ENCODE data around the gene ASPDH. TPM values are rescaled to one million over a fixed set of nuclear protein-coding genes. Genes with fewer than 3 reads are reported as not detected.

ASPDH gene
- total RNA-seq, 2 experiments from 2014 or later, result not detected

GRCh38 chr19:50477751-50478515 is 35.8 kb downstream of the ASPDH start:
- Histone ChIP-seq H3K27ac (ENCODE audit: low read depth in 1 of 2, low read length in 2 of 2) (no peak overlapping the region), H3K9me3 (ENCODE audit: control insufficient read depth in 1 of 2, insufficient read depth in 1 of 2, low read length in 2 of 2) (peaks cover 0 to 6% of the 10 kb centered on the region in 2 experiments), H3K4me1 (ENCODE audit: insufficient read depth, low read length) (peaks cover 43% of the 10 kb centered on the region), H3K36me3 (ENCODE audit: insufficient read depth, low read length) (peaks cover 45% of the 10 kb centered on the region), H3K27me3 (ENCODE audit: control insufficient read depth in 1 of 2, insufficient read depth in 2 of 2, low read length in 2 of 2) (no peaks in the 10 kb centered on the region), H3K4me3 (ENCODE audit: low read length) (peak overlapping the region; percentile 79)
- Mint-ChIP-seq H3K9me3 (no peaks in the 10 kb centered on the region), H3K27me3 (no peaks in the 10 kb centered on the region), H3K4me3 (peak overlapping the region; percentile 95), H3K4me1 (ENCODE audit: low read depth) (peaks cover 22% of the 10 kb centered on the region), H3K27ac (peak overlapping the region; percentile 95), H3K36me3 (ENCODE audit: low read depth) (peaks cover 52% of the 10 kb centered on the region)
- TF ChIP-seq, protein P1, sequence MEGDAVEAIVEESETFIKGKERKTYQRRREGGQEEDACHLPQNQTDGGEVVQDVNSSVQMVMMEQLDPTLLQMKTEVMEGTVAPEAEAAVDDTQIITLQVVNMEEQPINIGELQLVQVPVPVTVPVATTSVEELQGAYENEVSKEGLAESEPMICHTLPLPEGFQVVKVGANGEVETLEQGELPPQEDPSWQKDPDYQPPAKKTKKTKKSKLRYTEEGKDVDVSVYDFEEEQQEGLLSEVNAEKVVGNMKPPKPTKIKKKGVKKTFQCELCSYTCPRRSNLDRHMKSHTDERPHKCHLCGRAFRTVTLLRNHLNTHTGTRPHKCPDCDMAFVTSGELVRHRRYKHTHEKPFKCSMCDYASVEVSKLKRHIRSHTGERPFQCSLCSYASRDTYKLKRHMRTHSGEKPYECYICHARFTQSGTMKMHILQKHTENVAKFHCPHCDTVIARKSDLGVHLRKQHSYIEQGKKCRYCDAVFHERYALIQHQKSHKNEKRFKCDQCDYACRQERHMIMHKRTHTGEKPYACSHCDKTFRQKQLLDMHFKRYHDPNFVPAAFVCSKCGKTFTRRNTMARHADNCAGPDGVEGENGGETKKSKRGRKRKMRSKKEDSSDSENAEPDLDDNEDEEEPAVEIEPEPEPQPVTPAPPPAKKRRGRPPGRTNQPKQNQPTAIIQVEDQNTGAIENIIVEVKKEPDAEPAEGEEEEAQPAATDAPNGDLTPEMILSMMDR (IDR thresholded peaks at IDR 0.05), result no peak
- no peak for ATAC-seq (ENCODE audit: poor library complexity)
- POLR2A ChIA-PET, result no interaction called here
- no peak for DNase-seq
- CTCF ChIA-PET, result no interaction called here
- intact Hi-C loops (cut with DNase I, micrococcal nuclease), result loop anchor here in 1 of 2 experiments (2.0 to 5.0 kb wide), 2 partner anchors 45 to 111 kb away; partner anchors contain the start of genes MYBPC2 and NAPSA

- H3K36me3 ChIP-seq (ENCODE audit: insufficient read depth, low read length), result peaks cover 39% of the 10 kb centered on the region
- POLR2A ChIA-PET, result interaction anchor here (0.6 to 1.1 kb wide), 3 partner anchors 98 to 120 kb away, joined by 3 to 12 read pairs (median 3); partner anchors contain the start of gene NR1H2
- peaks cover 22% of the 10 kb centered on the region for H3K4me1 Mint-ChIP-seq (ENCODE audit: low read depth)
Measured at GRCh38 chr19:50476907-50477238, 36.8 kb downstream of the ASPDH start.

DNA sequence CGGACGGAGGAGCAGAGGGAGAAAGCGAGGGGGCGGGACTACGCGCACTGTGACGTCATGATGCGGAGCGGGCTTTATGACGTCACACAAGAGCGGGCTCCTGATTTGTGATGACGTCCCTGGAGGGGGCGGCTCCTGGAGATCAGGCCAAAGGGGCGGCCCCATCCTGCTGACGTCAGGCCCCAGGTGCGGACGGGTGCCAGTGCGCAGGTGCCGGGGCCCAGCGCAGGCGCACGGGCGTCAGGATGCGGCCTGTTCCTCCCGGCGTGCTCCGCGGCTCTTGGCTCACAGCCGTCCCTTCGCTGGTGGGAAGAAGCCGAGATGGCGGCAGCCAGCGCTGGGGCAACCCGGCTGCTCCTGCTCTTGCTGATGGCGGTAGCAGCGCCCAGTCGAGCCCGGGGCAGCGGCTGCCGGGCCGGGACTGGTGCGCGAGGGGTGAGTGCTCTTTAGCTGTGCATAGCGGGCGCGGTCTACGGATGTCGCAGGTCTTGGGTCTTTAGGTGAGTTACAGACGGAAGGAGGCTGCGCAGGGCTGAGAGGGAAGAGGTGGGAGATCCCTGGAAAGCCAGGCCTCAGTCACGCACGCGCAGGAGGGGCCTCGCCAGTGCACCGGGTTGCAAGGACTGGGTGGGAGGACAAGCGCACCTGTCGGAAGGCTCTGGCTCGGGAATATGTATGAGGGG is 37.3 kb downstream of the ASPDH start, which contains the start of the genes EMC10 and GARIN5A:
Gene EMC10, plus strand, starts transcription at position 284 of the 683 bp plus-strand sequence. Its CDS starts 38 bp downstream, at position 322.
Gene GARIN5A, minus strand, starts transcription at position 625 of the 683 bp plus-strand sequence. Its CDS starts 460 bp downstream, at position 165.
- POLR2A ChIA-PET, result interaction anchor here (0.9 to 1.1 kb wide), 3 partner anchors 100 to 119 kb away, joined by 3 to 12 read pairs (median 4); partner anchors contain the start of gene NR1H2
- Mint-ChIP-seq H3K4me1 (ENCODE audit: low read depth) (peaks cover 22% of the 10 kb centered on the region), H3K4me3 (peak within 1 kb of the TSS; percentile 95), H3K27ac (peak within 1 kb of the TSS; percentile 95), H3K36me3 (ENCODE audit: low read depth) (peaks cover 44% of the 10 kb centered on the region), H3K27me3 (no peaks in the 10 kb centered on the region), H3K9me3 (no peaks in the 10 kb centered on the region)
- CTCF ChIA-PET, result no interaction called here
- peak; percentile 81 to 98 (median 92) for DNase-seq
- Histone ChIP-seq H3K36me3 (ENCODE audit: insufficient read depth, low read length) (peaks cover 34% of the 10 kb centered on the region), H3K4me1 (ENCODE audit: insufficient read depth, low read length) (peaks cover 43% of the 10 kb centered on the region), H3K9me3 (ENCODE audit: control insufficient read depth in 1 of 2, insufficient read depth in 1 of 2, low read length in 2 of 2) (peaks cover 0 to 6% of the 10 kb centered on the region in 2 experiments), H3K4me3 (ENCODE audit: low read length) (peak within 1 kb of the TSS; percentile 79), H3K27me3 (ENCODE audit: control insufficient read depth in 1 of 2, insufficient read depth in 2 of 2, low read length in 2 of 2) (no peaks in the 10 kb centered on the region), H3K27ac (ENCODE audit: low read depth in 1 of 2, low read length in 2 of 2) (peak within 1 kb of the TSS; percentile 73 to 82)
- intact Hi-C loops (cut with DNase I, micrococcal nuclease), result loop anchor here (1.0 to 5.0 kb wide), 3 partner anchors 35 to 109 kb away; partner anchors contain the start of genes JOSD2 (in 2 of the 2), MYBPC2 (in 1 of the 2) and NAPSA (in 1 of the 2)
- peak; percentile 95 for ATAC-seq (ENCODE audit: poor library complexity)
- TF ChIP-seq, protein P1 (IDR thresholded peaks at IDR 0.05), result no peak

More at GRCh38 chr19:50476907-50477238, 36.8 kb downstream of the ASPDH start:
- H3K9me3 ChIP-seq (ENCODE audit: control insufficient read depth in 1 of 2, insufficient read depth in 1 of 2, low read length in 2 of 2), result peaks cover 0 to 6% of the 10 kb centered on the region in 2 experiments
- CTCF ChIA-PET, result no interaction called here
- ATAC-seq (ENCODE audit: poor library complexity) (no peak), DNase-seq (no peak)
- intact Hi-C loops (cut with DNase I, micrococcal nuclease), result loop anchor here (1.0 to 5.0 kb wide), 3 partner anchors 34 to 110 kb away; partner anchors contain the start of genes JOSD2 (in 2 of the 2), MYBPC2 (in 1 of the 2) and NAPSA (in 1 of the 2)
- no peaks in the 10 kb centered on the region for H3K9me3 Mint-ChIP-seq
- peak overlapping the region; percentile 73 to 82 for H3K27ac ChIP-seq (ENCODE audit: low read depth in 1 of 2, low read length in 2 of 2)
- H3K27me3 ChIP-seq (ENCODE audit: control insufficient read depth in 1 of 2, insufficient read depth in 2 of 2, low read length in 2 of 2), result no peaks in the 10 kb centered on the region
- no peaks in the 10 kb centered on the region for H3K27me3 Mint-ChIP-seq
- H3K4me3 Mint-ChIP-seq, result peak overlapping the region; percentile 95
- H3K4me3 ChIP-seq (ENCODE audit: low read length), result peak overlapping the region; percentile 79
- TF ChIP-seq, protein P1 (IDR thresholded peaks at IDR 0.05), result no peak
- peaks cover 43% of the 10 kb centered on the region for H3K4me1 ChIP-seq (ENCODE audit: insufficient read depth, low read length)
- H3K27ac Mint-ChIP-seq, result peak overlapping the region; percentile 95
- H3K36me3 Mint-ChIP-seq (ENCODE audit: low read depth), result peaks cover 44% of the 10 kb centered on the region
